GM21786 (cell line): ENCODE measurements around the gene EEIG1.
"Not testable (repeated sequence)": the region's sequence is repeated elsewhere in the genome, so short reads cannot be mapped to it uniquely, and the experiment has no call there.

Source experiments
- ATAC-seq: cut with Tn5 transposase; IDR thresholded peaks from one replicate; pipeline ENCODE4 v1.9.1; 2021; ENCODE audit not compliant: unreplicated experiment

The EEIG1 gene

GRCh38 chr9:127980706-127981558 is at the start of gene EEIG1:
Gene EEIG1 (minus strand): TSS chr9:127980989. CDS start chr9:127980137, 852 bp downstream.
- ATAC-seq, result peak; percentile 67

- ATAC-seq, result no peak
These were observed 46.9 kb upstream of the EEIG1 start for GRCh38 chr9:128027705-128028104.

- peak; percentile 17 for ATAC-seq
These were observed 46.2 kb upstream of the EEIG1 start for GRCh38 chr9:128026773-128027541.

GRCh38 chr9:128026255-128026772 is 45.5 kb upstream of the EEIG1 start:
- ATAC-seq, result peak; percentile 53

GRCh38 chr9:128025736-128026135 is 44.9 kb upstream of the EEIG1 start:
- ATAC-seq, result no peak

- ATAC-seq, result no peak
These were observed 44.0 kb upstream of the EEIG1 start for GRCh38 chr9:128024761-128025308.

- ATAC-seq, result not testable (repeated sequence)
These were observed 42.9 kb upstream of the EEIG1 start for GRCh38 chr9:128023671-128024070.

- ATAC-seq, result no peak
These were observed 42.1 kb upstream of the EEIG1 start for GRCh38 chr9:128022886-128023285.

- ATAC-seq, result no peak
These were observed 40.3 kb upstream of the EEIG1 start for GRCh38 chr9:128021098-128021497.

GRCh38 chr9:128020692-128021091 is 39.9 kb upstream of the EEIG1 start:
- no peak for ATAC-seq

GRCh38 chr9:128015696-128016095 is 34.9 kb upstream of the EEIG1 start:
- ATAC-seq, result no peak

- no peak for ATAC-seq
These were observed 30.5 kb upstream of the EEIG1 start for GRCh38 chr9:128011071-128011817.

GRCh38 chr9:128009639-128010038 is 28.9 kb upstream of the EEIG1 start:
- ATAC-seq, result no peak

GRCh38 chr9:128008171-128008570 is 27.4 kb upstream of the EEIG1 start:
- no peak for ATAC-seq

GRCh38 chr9:128007566-128008138 is 26.9 kb upstream of the EEIG1 start:
- ATAC-seq, result peak; percentile 77

GRCh38 chr9:128006332-128006996 is 25.7 kb upstream of the EEIG1 start:
- ATAC-seq, result no peak

- ATAC-seq, result no peak
These were observed 25.1 kb upstream of the EEIG1 start for GRCh38 chr9:128005923-128006322.

- no peak for ATAC-seq
These were observed 23.3 kb upstream of the EEIG1 start for GRCh38 chr9:128003966-128004604.

- ATAC-seq, result no peak
These were observed 22.2 kb upstream of the EEIG1 start for GRCh38 chr9:128002959-128003358.
